Measurements from ENCODE around the gene LRRC8C. TPM values are rescaled to one million over a fixed set of nuclear protein-coding genes. Genes with fewer than 3 reads are reported as not detected.
"Not testable (repeated sequence)": the region's sequence is repeated elsewhere in the genome, so short reads cannot be mapped to it uniquely, and the experiment has no call there.

The LRRC8C gene
- total RNA-seq, 1 donor from 2014 or later: 6.8 TPM

- intact Hi-C loops (cut with micrococcal nuclease): no loop called here
- DNase-seq (no peak), ATAC-seq (peak; percentile 78)
These were observed 59.9 kb downstream of the LRRC8C start for GRCh38 chr1:89692601-89693521.

GRCh38 chr1:89695847-89696246, 62.9 kb downstream of the LRRC8C start:
- intact Hi-C loops (cut with micrococcal nuclease): no loop called here
- no peak for DNase-seq
- ATAC-seq: no peak

DNA sequence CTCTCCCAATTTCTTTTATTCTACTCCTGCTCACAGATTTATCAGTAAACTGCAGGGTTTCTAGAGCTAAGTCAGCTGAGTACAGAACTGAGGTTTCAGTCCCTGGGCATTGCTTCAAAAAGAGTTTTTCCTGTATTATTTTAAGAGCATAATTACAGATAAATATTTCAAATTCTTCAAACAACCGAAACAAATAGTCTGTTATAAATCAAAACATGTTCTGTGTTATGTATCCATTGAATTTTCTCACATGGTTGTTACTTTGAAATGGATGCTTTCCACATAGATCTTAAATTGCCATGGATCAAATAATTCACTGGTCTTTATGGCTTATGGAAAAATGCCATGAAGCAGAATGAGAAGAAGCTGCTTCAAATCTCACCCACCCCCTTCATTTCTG, 64.5 kb downstream of the LRRC8C start:
- DNase-seq (no peak), ATAC-seq (no peak)
- intact Hi-C loops (cut with micrococcal nuclease): no loop called here

- no peak for DNase-seq
- ATAC-seq: peak; percentile 22
- intact Hi-C loops (cut with micrococcal nuclease): no loop called here
These were observed 65.2 kb downstream of the LRRC8C start for GRCh38 chr1:89698020-89698560.

GRCh38 chr1:89698624-89699023, 65.7 kb downstream of the LRRC8C start:
- ATAC-seq: no peak
- DNase-seq: no peak
- intact Hi-C loops (cut with micrococcal nuclease): no loop called here

DNA sequence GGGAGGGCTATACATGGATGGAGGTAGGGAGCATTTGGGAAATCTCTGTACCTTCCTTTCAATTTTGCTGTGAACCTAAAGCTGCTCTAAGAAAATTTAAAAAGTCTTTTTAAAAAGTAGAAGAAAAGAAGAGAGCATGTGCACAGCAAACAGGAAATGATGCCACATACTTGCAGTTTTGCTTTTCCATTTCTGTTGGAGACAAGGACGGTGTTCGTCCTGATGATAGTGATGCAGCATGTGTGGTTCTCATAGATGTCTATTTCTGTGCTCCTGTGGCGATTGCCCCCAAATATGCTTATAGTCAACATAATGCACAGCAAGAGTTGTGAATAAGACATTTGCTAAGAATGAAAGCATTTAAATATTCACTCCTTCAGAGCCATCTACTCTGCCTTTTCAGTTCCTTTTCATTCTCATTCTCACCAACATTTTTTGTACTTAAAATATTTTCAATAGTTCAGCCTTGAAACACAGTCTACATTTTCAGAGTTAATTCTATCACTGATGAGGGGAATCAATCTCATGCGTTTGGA, 66.6 kb downstream of the LRRC8C start:
- DNase-seq: no peak
- intact Hi-C loops (cut with micrococcal nuclease): no loop called here

DNA sequence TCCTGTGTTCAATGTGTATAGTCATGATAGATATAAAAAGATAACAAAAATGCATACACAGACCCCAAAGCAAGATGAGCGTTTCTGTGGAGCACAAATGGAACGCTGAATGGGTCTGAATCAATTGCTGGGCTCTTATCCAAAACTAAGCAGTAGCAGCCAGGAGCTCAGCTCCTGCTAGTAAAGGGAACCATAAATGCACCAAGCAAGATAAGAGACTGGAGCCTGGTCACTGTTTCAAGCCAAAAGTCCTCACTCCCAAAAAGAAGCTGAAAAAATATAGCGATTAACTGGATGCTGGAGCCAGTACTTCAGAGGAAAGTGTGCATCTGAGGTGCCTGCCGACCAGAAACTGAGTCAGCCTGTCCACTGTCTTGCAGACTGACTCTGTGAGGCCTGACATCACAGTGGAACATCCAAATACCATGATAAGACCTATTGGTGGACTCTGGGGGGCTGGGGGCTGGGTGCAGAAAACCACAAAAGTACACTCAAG, 68.9 kb downstream of the LRRC8C start:
- no peak for DNase-seq
- peak; percentile 80 for ATAC-seq
- intact Hi-C loops (cut with micrococcal nuclease): no loop called here

More for the DNA sequence above, 66.6 kb downstream of the LRRC8C start:
- ATAC-seq: no peak

GRCh38 chr1:89702520-89703045, 69.7 kb downstream of the LRRC8C start:
- no peak for DNase-seq

DNA sequence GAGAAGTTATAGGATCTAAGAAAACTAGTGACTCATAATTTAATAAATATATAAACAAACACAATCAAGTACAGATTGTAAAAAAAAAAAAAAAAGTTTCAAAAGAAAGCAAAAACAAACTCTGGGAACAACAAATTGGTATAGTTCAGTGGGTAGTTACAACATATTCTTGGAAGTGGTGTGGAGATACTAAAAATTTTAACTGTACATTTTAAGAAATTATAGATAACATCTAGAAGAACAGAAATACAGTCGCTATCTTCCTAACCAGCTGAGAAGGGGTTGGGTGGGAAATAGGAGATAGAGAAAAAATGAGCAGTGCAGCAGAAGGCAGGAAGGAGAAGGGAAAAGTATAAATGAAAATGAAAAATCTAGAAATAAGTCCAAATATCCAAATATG, 70.5 kb downstream of the LRRC8C start:
- DNase-seq: no peak
- intact Hi-C loops (cut with micrococcal nuclease): no loop called here
- ATAC-seq: no peak

More at GRCh38 chr1:89702520-89703045, 69.7 kb downstream of the LRRC8C start:
- no peak for ATAC-seq
- intact Hi-C loops (cut with micrococcal nuclease): no loop called here

DNA sequence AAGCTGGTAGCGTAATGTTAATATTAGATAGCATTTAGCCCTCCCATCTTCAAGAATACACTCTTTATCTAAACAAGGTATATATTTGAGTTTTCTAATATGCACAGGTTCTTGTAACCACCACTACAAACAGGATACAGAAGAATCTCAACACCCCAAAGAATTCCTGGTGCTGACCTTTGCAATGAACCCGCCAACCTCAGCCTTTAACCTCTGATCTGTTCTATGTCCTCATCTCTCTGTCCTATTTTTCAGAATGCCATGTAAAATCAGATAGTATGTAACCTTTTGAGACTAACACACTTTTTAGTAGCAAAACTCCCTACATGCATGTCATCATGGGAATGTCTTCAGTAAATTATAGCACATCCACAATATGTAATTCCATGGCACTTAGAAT, 71.1 kb downstream of the LRRC8C start:
- ATAC-seq (no peak), DNase-seq (no peak)
- intact Hi-C loops (cut with micrococcal nuclease): no loop called here

DNA sequence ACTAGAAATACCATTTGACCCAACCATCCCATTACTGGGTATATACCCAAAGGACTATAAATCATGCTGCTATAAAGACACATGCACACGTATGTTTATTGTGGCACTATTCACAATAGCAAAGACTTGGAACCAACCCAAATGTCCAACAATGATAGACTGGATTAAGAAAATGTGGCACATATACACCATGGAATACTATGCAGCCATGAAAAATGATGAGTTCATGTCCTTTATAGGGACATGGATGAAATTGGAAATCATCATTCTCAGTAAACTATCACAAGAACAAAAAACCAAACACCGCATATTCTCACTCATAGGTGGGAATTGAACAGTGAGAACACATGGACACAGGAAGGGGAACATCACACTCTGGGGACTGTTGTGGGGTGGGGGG, 72.0 kb downstream of the LRRC8C start:
- ATAC-seq; intact Hi-C loops (cut with micrococcal nuclease); DNase-seq: not testable (repeated sequence)

DNA sequence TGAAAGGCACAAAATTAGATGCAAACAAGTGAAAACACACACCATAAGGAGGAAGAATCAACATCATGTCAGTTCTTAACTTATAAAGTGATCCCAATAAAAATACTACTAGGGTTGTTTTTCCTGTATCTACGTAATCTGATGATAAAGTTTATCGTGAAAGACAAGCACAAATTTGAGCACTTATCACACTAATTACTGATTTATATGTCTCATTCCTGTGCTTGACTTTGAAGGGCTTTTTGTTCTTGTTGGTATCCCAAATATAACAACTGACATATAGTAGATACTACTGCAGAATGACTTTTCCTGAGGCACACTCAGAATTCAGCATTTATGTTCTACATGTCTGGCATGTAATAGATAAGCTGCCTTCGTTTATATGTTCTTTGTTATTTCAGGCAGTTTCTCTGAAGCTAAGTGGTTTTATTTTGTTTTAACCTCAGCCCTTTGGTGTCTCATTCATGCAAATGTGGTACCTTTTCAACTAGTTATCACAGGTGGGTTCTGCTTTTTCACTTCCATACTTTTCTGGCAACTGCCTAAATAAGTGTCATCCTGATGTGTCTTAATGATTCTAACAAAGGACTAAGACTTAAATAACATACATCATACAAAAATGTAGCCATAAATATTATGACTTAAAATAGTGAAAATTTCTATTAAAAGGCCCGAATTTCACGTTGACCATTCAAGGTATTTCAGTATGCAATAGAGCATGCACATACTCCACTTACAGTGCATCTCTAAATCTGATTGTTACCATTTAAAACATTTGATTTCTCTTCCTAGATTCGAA, 73.2 kb downstream of the LRRC8C start:
- DNase-seq: no peak
- intact Hi-C loops (cut with micrococcal nuclease): no loop called here

DNA sequence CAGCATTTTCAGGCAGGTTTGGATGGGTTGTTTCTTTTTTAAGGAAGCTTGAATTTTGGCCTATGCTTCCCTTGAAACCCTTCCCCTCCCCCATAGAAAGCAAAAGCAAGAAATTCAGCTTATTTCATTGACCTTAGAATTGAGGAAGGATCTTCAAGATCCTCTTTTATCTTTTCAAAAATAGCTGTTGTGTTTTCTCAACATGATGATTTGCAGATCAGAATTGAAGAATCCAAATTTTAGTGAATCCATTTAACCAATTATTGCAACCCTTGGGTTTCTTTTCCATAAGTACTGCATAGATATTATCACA, 73.7 kb downstream of the LRRC8C start:
- intact Hi-C loops (cut with micrococcal nuclease): no loop called here
- DNase-seq (no peak), ATAC-seq (no peak)

More for the DNA sequence above, 73.2 kb downstream of the LRRC8C start:
- ATAC-seq: no peak

GRCh38 chr1:89708751-89709375, 75.9 kb downstream of the LRRC8C start:
- intact Hi-C loops (cut with micrococcal nuclease): no loop called here
- DNase-seq (no peak), ATAC-seq (no peak)

DNA sequence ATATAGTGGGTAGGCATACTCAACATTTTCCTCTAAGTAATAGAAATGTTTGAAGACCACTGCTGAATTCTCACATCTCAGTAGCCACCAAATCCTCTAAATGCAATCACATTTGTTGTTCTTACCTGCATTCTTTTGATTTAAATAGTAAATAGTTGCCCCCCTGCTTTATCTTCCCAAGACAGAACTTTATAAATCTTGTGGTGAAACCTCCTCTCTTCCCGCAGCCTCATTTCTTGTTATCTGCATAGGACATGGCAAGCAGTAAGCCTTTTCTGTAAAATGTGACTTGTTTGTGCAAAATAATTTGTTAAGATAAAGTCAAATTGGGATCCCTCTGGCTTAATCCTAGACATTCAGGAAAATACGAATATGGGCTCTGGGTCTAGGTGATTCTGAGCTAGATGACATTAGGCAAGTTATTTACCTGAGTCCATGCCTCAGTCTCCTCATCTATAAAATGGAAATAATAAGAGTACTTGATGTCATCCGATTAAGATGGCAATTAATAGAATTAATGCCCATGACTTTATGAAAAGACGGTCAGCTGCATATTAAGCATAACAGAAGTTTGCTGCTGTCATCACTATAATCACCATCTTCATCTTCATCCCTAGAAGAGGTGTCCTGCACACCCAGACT, 77.7 kb downstream of the LRRC8C start:
- no peak for DNase-seq
- intact Hi-C loops (cut with micrococcal nuclease): no loop called here
- no peak for ATAC-seq

GRCh38 chr1:89711140-89711778, 78.3 kb downstream of the LRRC8C start:
- intact Hi-C loops (cut with micrococcal nuclease): no loop called here
- DNase-seq: no peak
- no peak for ATAC-seq

DNA sequence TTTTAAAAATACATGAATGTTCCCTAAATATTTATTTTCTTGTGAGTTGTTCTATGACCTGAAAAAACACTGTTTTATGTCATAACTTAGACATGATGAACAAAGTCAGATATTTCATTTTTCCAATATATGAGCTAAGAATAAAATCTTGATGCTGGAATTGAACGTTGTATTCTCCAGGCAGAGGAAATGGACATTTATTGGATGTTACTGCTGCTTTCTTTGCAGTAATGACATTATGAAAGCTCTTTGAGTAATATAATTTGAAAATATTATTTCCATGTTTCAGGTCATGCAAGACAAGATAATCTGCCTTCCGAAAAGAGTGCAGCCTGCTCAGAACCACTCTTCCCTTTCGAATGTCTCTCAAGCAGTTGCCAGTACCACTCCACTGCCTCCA, 79.5 kb downstream of the LRRC8C start:
- DNase-seq (no peak), ATAC-seq (no peak)
- intact Hi-C loops (cut with micrococcal nuclease): no loop called here

- intact Hi-C loops (cut with micrococcal nuclease): no loop called here
- ATAC-seq (no peak), DNase-seq (no peak)
These were observed 82.8 kb downstream of the LRRC8C start for GRCh38 chr1:89715677-89716076.

Data from left ventricle myocardium superior (tissue), 1 donor.